GM12892 (cell line): Measurements from ENCODE around the gene PER2.

Source experiments
- POLR2A ChIP-seq: IDR thresholded peaks from 2 replicates; pipeline ENCODE4 v1.6.1; 2011; ENCODE audit warnings: low read depth, low read length, control low read depth
- POLR2AphosphoS5 ChIP-seq: IDR thresholded peaks from 2 replicates; pipeline ENCODE4 v1.6.1; 2011; ENCODE audit warnings: low read depth, low read length, control low read depth
- TAF1 ChIP-seq: IDR thresholded peaks from 2 replicates; pipeline ENCODE4 v1.6.1; 2011; ENCODE audit warnings: low read depth, mild to moderate bottlenecking, control low read depth, low read length, borderline replicate concordance

DNA sequence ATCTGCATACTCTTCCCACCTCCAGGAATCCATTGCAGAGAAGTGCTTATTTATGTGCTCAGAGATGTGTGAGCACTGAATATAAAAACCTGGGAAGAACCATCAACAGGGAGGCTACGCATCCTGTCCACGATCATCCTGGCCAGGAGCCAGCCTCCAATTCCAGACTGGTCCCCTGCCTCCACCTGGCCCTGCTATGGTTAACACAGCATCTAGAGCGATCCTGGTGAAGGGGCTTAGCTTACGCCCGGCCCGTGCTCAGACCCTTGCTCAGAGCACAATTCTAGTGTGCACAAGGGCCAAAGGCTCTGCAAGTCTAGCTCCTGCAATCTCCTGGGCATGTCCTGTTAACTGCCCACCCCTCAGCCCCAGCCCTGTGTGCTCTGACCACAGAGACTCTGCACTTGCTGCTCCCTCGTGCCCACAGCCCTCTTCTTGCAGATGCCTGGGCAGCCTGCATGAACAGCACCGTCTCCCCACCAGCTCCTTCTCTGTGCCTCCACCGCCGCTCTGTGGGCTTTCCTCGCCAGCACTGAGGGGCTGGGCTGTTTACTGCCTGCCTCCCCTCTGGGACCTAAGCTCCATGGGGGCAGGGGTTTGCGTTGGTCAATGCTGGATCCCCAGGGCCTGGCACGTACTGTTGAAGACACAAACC is 6.5 kb downstream of the PER2 start:
- no peak for TF ChIP-seq TAF1
- TF ChIP-seq POLR2A = no peak
- no peak for TF ChIP-seq POLR2AphosphoS5
